ENCODE results near the gene PPIB. TPM values are rescaled to one million over a fixed set of nuclear protein-coding genes. Genes with fewer than 3 reads are reported as not detected.

Gene PPIB
- total and polyA plus RNA-seq, 9 of the 15 experiments (the other 6 are each of a cell fraction or from before 2014, with no cell fraction given), result 306 to 746 (median 439) TPM

DNA sequence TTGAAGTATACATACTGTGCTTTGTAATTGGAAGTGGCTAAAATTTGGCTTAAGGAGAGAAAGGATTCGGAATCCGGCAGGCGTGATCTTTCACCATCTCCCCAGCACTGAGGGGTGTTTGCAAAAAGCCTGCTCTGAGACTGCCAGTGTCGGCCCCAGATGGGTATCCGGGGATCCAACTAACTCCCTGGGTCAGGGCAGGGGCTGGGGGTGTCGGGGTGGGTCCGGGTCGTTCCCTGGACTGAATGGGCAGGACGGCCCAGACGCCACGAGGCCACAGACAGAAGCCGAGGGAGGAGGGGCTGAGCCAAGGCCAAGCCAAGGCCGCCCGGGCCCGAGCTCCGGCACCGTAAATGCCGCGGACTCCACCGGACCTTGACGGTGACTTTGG lies 349 bp downstream of the PPIB start:
- POLR2A ChIA-PET, result interaction anchor here (0.7 to 3.8 kb wide), 14 partner anchors 8 to 825 kb away, joined by 3 to 36 read pairs (median 4); partner anchors contain the start of genes CIAO2A, CSNK1G1 and TRIP4
- intact Hi-C loops (cut with micrococcal nuclease), result loop anchor here (5.0 kb wide), 1 partner anchor 45 kb away; no protein-coding TSS in a partner anchor
- FAIRE-seq, result no peak
- no peak for TF ChIP-seq PTRF (tag; IDR thresholded peaks at IDR 0.05)
- TF ChIP-seq CHD1 (IDR thresholded peaks at IDR 0.05; ENCODE audit: low read length), result peak; percentile 79
- TF ChIP-seq BRD4 (IDR thresholded peaks at IDR 0.05), result peak; percentile 11; the same call in 1 of the 2 replicates
- no peak for TF ChIP-seq ZNF143 (CRISPR knock-in tag; IDR thresholded peaks at IDR 0.05)
- TF ChIP-seq ZKSCAN8 (CRISPR knock-in tag; IDR thresholded peaks at IDR 0.05), result no peak
- no peak for TF ChIP-seq KAT2B (IDR thresholded peaks at IDR 0.05; ENCODE audit: low read depth, low read length)
- TF ChIP-seq, protein P1, sequence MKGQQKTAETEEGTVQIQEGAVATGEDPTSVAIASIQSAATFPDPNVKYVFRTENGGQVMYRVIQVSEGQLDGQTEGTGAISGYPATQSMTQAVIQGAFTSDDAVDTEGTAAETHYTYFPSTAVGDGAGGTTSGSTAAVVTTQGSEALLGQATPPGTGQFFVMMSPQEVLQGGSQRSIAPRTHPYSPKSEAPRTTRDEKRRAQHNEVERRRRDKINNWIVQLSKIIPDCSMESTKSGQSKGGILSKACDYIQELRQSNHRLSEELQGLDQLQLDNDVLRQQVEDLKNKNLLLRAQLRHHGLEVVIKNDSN (CRISPR knock-in tag; IDR thresholded peaks at IDR 0.05), result no peak
- 0 out of 2 replicates have a peak, but pooled peaks have one; percentile 64 for TF ChIP-seq NCOA1 (IDR thresholded peaks at IDR 0.05; ENCODE audit: low read depth)
- TF ChIP-seq TAF9B (IDR thresholded peaks at IDR 0.05; ENCODE audit: partially characterized antibody), result peak; percentile 87
- TF ChIP-seq SIRT6 (IDR thresholded peaks at IDR 0.05; ENCODE audit: low read depth, low read length), result no peak
- TF ChIP-seq NCOR1 (IDR thresholded peaks at IDR 0.05), result 0 out of 2 replicates have a peak, but pooled peaks have one; percentile 3
- no peak for TF ChIP-seq ZBTB40 (IDR thresholded peaks at IDR 0.05)
- TF ChIP-seq ZBTB40 (CRISPR knock-in tag; IDR thresholded peaks at IDR 0.05), result 0 out of 2 replicates have a peak, but pooled peaks have one; percentile 28

More for the DNA sequence above, 349 bp downstream of the PPIB start:
- peak overlapping the region; percentile 92 for H3K4me3 ChIP-seq
- BruUV-seq (replicated peaks), result no TSS peak
- peak overlapping the region; percentile 86 for H2AFZ ChIP-seq (ENCODE audit: low read depth, low read length)
- no peaks in the 10 kb centered on the region for H3K9me3 ChIP-seq (replicated peaks; ENCODE audit: control insufficient read depth, insufficient read depth, low read depth, low read length)
- peak overlapping the region; percentile 94 for H3K4me2 ChIP-seq (ENCODE audit: insufficient read depth, low read length)
- 0% methylated on average over 18 of the region's 21 CpGs for WGBS (ENCODE audit: insufficient coverage, low coverage, missing lambda C conversion rate)
- no peaks in the 10 kb centered on the region for H4K20me1 ChIP-seq (replicated peaks; ENCODE audit: control insufficient read depth, insufficient read depth, low read length)
- in situ Hi-C loops (cut with MboI), result no loop called here
- CTCF ChIA-PET (ENCODE audit: low intra/inter-chr PET ratio), result interaction anchor here (0.7 to 2.5 kb wide), 2 partner anchors 518 to 920 kb away, joined by 3 to 15 read pairs; no protein-coding TSS in a partner anchor
- H3K4me1 ChIP-seq (replicated peaks in 1 of 2; ENCODE audit: control insufficient read depth in 2 of 2, insufficient read depth in 2 of 2, low read length in 2 of 2), result peaks cover 16 to 27% of the 10 kb centered on the region in 2 experiments; a peak in 3 of 5 replicates
- H3K9ac ChIP-seq (ENCODE audit: insufficient read depth in 1 of 2, low read depth in 2 of 2, low read length in 2 of 2), result peak overlapping the region; percentile 94 to 96
- H3K79me2 ChIP-seq (ENCODE audit: control insufficient read depth, insufficient read depth, low read length), result peaks cover 45% of the 10 kb centered on the region
- DNase-seq (ENCODE audit: extremely low read depth in 1 of 4, low spot score in 3 of 4) (peak in 1 of 4 experiments; percentile 44), ATAC-seq (peak; percentile 58)
- peaks cover 46% of the 10 kb centered on the region for H3K36me3 ChIP-seq (ENCODE audit: control insufficient read depth, insufficient read depth, low read length)
- H3K27ac ChIP-seq (ENCODE audit: extremely low read depth, low read depth, low read length), result peak overlapping the region; percentile 86
- no peaks in the 10 kb centered on the region for H3K9me1 ChIP-seq (ENCODE audit: control insufficient read depth, insufficient read depth, low read length)
- H3K27me3 ChIP-seq (ENCODE audit: control insufficient read depth in 2 of 2, insufficient read depth in 2 of 2, low read length in 2 of 2), result no peaks in the 10 kb centered on the region

Measured in K562 (cell line).